Activated naive CD8-positive, alpha-beta T cell (primary cell): Measurements from ENCODE around the gene INSIG1.

Experiments used
- H3K27ac Mint-ChIP-seq: one replicate; pipeline ENCODE4 v1.8.0; 2021; ENCODE audit warnings: mixed read lengths
- H3K27me3 Mint-ChIP-seq: one replicate; pipeline ENCODE4 v1.8.0; 2021; ENCODE audit warnings: mixed read lengths
- H3K36me3 Mint-ChIP-seq: one replicate; pipeline ENCODE4 v1.8.0; 2021; ENCODE audit warnings: mixed read lengths
- H3K4me1 Mint-ChIP-seq: one replicate; pipeline ENCODE4 v1.8.0; 2021; ENCODE audit warnings: low read depth, mixed read lengths
- H3K4me3 Mint-ChIP-seq: one replicate; pipeline ENCODE4 v1.8.0; 2021; ENCODE audit warnings: mild to moderate bottlenecking, mixed read lengths
- H3K9me3 Mint-ChIP-seq: one replicate; pipeline ENCODE4 v1.8.0; 2021; ENCODE audit warnings: low read depth, mixed read lengths

Gene INSIG1

GRCh38 chr7:155349601-155350331 lies 52.1 kb downstream of the INSIG1 start:
- Mint-ChIP-seq H3K36me3 (no peaks in the 10 kb centered on the region), H3K27me3 (no peaks in the 10 kb centered on the region), H3K9me3 (no peaks in the 10 kb centered on the region), H3K27ac (no peak overlapping the region), H3K4me3 (no peak overlapping the region), H3K4me1 (peaks cover 4% of the 10 kb centered on the region)

- H3K27ac Mint-ChIP-seq, result no peak overlapping the region
- no peaks in the 10 kb centered on the region for H3K9me3 Mint-ChIP-seq
- H3K4me1 Mint-ChIP-seq, result no peaks in the 10 kb centered on the region
- H3K4me3 Mint-ChIP-seq, result no peak overlapping the region
- H3K27me3 Mint-ChIP-seq, result no peaks in the 10 kb centered on the region
- no peaks in the 10 kb centered on the region for H3K36me3 Mint-ChIP-seq
Measured at GRCh38 chr7:155351120-155351870, 53.6 kb downstream of the INSIG1 start.

- Mint-ChIP-seq H3K36me3 (no peaks in the 10 kb centered on the region), H3K4me3 (no peak overlapping the region), H3K27me3 (no peaks in the 10 kb centered on the region), H3K4me1 (no peaks in the 10 kb centered on the region), H3K9me3 (no peaks in the 10 kb centered on the region), H3K27ac (no peak overlapping the region)
Measured at GRCh38 chr7:155352076-155352752, 54.5 kb downstream of the INSIG1 start.

- no peak overlapping the region for H3K27ac Mint-ChIP-seq
- H3K4me3 Mint-ChIP-seq, result no peak overlapping the region
- no peaks in the 10 kb centered on the region for H3K9me3 Mint-ChIP-seq
- H3K27me3 Mint-ChIP-seq, result peaks cover under 1% of the 10 kb centered on the region
- no peaks in the 10 kb centered on the region for H3K4me1 Mint-ChIP-seq
- H3K36me3 Mint-ChIP-seq, result no peaks in the 10 kb centered on the region
Measured at GRCh38 chr7:155352753-155353115, 55.1 kb downstream of the INSIG1 start.

DNA sequence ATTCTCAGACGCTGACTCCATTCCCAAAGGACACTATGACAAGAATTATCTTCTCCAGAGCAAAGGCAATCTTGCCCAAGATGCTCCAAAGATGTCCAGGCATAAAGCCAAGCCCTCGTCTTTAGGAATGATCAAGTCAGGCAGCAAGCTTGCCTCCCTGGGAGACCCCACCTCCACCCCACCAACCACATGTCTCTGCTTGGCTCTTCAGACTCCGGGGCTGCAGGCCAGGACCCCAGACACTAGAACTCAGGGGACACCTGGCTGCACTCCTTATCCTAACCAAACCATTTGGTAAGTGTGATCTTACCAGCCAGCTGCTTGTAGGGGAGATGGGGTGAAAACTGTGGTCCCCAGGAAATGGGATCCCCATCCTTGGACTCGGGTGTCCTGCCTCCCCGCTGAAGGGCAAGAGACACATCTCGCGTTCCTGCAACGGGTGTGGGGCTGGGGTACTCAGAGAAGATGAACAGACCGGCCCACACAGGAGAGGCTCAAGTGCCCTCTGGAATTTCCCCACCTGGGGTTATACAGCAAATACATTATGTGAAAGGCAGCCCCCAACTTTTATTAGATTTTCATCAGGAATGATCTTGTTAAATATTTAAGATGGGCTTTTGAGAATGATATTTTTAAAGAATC lies 55.7 kb downstream of the INSIG1 start:
- no peaks in the 10 kb centered on the region for H3K4me1 Mint-ChIP-seq
- H3K27ac Mint-ChIP-seq, result no peak overlapping the region
- H3K27me3 Mint-ChIP-seq, result peaks cover 2% of the 10 kb centered on the region
- no peaks in the 10 kb centered on the region for H3K36me3 Mint-ChIP-seq
- no peak overlapping the region for H3K4me3 Mint-ChIP-seq
- H3K9me3 Mint-ChIP-seq, result no peaks in the 10 kb centered on the region

- no peaks in the 10 kb centered on the region for H3K4me1 Mint-ChIP-seq
- H3K4me3 Mint-ChIP-seq, result no peak overlapping the region
- H3K27me3 Mint-ChIP-seq, result peaks cover 2% of the 10 kb centered on the region
- no peaks in the 10 kb centered on the region for H3K9me3 Mint-ChIP-seq
- H3K36me3 Mint-ChIP-seq, result no peaks in the 10 kb centered on the region
- H3K27ac Mint-ChIP-seq, result no peak overlapping the region
Measured at GRCh38 chr7:155354371-155355048, 56.8 kb downstream of the INSIG1 start.

GRCh38 chr7:155355176-155355575 lies 57.5 kb downstream of the INSIG1 start:
- peaks cover 5% of the 10 kb centered on the region for H3K27me3 Mint-ChIP-seq
- H3K9me3 Mint-ChIP-seq, result no peaks in the 10 kb centered on the region
- no peaks in the 10 kb centered on the region for H3K4me1 Mint-ChIP-seq
- no peak overlapping the region for H3K27ac Mint-ChIP-seq
- H3K4me3 Mint-ChIP-seq, result no peak overlapping the region
- no peaks in the 10 kb centered on the region for H3K36me3 Mint-ChIP-seq

DNA sequence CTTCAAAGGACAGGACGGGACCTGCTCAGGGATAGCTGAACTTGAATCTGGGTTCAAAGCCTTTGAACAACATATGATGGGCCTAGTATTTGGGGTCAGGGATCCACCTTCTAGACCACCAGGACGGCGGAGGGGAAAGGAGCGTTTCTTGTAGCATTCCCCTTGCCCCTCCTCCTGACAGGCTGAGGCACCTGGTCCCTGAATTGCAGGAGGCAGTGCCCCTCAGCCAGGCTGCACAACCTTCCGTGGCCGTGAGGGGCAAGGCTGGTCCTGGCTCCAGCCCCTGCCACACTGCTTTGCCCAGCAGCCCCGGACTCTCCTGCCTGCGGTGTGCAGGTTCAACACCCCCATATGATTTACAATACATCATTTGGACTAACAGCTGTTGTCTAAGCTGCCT lies 58.1 kb downstream of the INSIG1 start:
- no peaks in the 10 kb centered on the region for H3K4me1 Mint-ChIP-seq
- no peak overlapping the region for H3K27ac Mint-ChIP-seq
- H3K27me3 Mint-ChIP-seq, result peaks cover 8% of the 10 kb centered on the region
- H3K9me3 Mint-ChIP-seq, result no peaks in the 10 kb centered on the region
- no peak overlapping the region for H3K4me3 Mint-ChIP-seq
- no peaks in the 10 kb centered on the region for H3K36me3 Mint-ChIP-seq

GRCh38 chr7:155356323-155357105 lies 58.8 kb downstream of the INSIG1 start:
- Mint-ChIP-seq H3K27me3 (peaks cover 9% of the 10 kb centered on the region), H3K4me3 (no peak overlapping the region), H3K4me1 (no peaks in the 10 kb centered on the region), H3K36me3 (no peaks in the 10 kb centered on the region), H3K27ac (no peak overlapping the region), H3K9me3 (no peaks in the 10 kb centered on the region)

DNA sequence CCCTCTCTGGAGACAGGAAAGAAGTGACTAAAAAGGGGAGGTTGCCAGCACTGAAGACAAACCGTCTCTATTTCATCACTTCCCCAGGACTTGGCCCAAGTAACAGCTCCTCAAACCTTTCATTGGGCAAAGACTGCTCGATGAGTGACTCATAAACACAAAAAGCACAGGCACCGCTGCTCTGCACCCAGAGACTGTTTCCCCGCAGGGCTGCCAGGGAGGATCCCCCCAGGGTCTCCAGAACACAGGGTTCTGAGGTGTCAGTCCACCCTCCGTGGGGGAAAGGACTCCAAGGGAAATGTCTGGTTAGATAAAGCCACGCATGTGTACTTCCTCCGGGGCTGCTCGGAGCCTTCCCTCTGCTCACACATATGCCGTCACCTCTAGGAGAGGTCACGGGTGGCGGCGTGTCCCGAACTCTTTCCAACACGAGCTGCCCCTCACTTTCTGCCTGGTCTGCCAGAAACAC lies 59.9 kb downstream of the INSIG1 start:
- no peaks in the 10 kb centered on the region for H3K36me3 Mint-ChIP-seq
- peaks cover 9% of the 10 kb centered on the region for H3K27me3 Mint-ChIP-seq
- H3K4me3 Mint-ChIP-seq, result no peak overlapping the region
- no peaks in the 10 kb centered on the region for H3K9me3 Mint-ChIP-seq
- H3K27ac Mint-ChIP-seq, result no peak overlapping the region
- no peaks in the 10 kb centered on the region for H3K4me1 Mint-ChIP-seq

GRCh38 chr7:155358066-155358947 lies 60.6 kb downstream of the INSIG1 start:
- H3K27me3 Mint-ChIP-seq, result peaks cover 9% of the 10 kb centered on the region
- no peak overlapping the region for H3K4me3 Mint-ChIP-seq
- H3K27ac Mint-ChIP-seq, result no peak overlapping the region
- no peaks in the 10 kb centered on the region for H3K36me3 Mint-ChIP-seq
- H3K4me1 Mint-ChIP-seq, result no peaks in the 10 kb centered on the region
- H3K9me3 Mint-ChIP-seq, result no peaks in the 10 kb centered on the region

DNA sequence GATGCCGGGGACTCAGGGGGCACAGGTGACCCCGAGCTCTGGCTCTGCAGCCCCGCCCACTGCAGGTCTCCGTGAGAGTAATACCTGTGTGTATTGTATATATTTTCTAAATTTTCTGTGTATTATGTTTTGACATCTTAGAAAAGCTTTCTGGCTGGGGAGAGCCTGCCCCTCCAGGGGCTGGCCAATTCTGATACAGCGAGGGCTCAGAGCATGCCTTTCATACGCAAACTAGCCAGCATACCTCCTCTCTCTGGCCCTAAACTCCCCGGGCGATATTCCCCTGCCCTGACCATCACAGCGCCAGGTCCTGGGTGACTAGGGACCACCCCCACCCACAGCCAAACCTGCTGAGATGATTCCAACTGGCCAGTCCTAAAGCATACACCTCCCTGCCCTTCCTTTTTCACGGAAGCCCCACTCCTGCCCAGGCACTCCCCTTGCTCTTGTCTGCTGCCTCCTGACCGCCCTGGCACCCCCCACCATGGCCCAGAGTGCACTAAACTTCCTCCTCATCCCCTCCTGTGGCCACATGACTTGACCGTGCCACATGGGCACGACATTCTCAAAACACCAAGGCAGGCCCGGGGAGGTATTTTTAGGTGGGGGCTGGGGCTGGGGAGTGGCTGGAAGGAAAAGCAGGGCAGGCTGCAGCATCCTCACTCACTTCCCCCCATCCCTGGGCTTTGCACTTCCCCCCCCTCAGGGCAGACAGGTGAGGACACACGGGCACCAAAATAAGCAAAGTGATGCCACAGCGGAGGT lies 61.5 kb downstream of the INSIG1 start:
- no peaks in the 10 kb centered on the region for H3K4me1 Mint-ChIP-seq
- H3K4me3 Mint-ChIP-seq, result no peak overlapping the region
- no peaks in the 10 kb centered on the region for H3K36me3 Mint-ChIP-seq
- H3K27ac Mint-ChIP-seq, result no peak overlapping the region
- peaks cover 9% of the 10 kb centered on the region for H3K27me3 Mint-ChIP-seq
- H3K9me3 Mint-ChIP-seq, result no peaks in the 10 kb centered on the region
